ENCODE results near the gene ADD1. TPM values are rescaled to one million over a fixed set of nuclear protein-coding genes. Genes with fewer than 3 reads are reported as not detected.

Gene ADD1
- total RNA-seq, 2 donors from 2014 or later, result 297 to 327 TPM

DNA sequence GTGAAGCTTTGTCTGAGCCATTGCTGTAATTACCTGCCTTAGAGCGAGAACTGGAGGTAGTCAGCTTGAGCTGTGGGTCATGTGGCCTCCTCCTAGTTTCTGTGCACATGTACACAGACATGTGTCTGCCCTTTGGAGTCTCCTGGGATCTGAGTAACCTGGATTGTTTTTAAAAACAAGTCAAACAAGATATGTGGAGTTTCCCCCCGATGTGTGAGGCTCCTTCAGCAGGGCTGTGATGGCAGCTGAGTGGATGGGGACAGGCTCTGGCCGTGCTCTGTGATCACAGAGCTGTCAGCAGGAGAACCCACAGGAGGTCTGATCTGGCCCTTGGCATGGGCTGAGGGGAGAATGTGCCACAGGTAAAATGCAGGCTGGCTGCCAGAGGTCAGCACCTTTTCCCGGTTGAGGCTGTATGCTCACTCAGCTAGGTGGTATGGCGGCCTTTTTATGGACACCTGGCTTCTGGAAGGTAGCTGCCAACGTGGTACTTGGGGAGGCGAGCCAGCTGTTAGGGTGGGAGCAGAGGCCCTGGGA is 81.2 kb downstream of the ADD1 start:
- intact Hi-C loops (cut with DNase I), result no loop called here

GRCh38 chr4:2925496-2925895 is 81.9 kb downstream of the ADD1 start:
- peak; percentile 7 for DNase-seq (ENCODE audit: low spot score)

More for the DNA sequence above, 81.2 kb downstream of the ADD1 start:
- peak; percentile 73 for DNase-seq (ENCODE audit: low spot score)

DNA sequence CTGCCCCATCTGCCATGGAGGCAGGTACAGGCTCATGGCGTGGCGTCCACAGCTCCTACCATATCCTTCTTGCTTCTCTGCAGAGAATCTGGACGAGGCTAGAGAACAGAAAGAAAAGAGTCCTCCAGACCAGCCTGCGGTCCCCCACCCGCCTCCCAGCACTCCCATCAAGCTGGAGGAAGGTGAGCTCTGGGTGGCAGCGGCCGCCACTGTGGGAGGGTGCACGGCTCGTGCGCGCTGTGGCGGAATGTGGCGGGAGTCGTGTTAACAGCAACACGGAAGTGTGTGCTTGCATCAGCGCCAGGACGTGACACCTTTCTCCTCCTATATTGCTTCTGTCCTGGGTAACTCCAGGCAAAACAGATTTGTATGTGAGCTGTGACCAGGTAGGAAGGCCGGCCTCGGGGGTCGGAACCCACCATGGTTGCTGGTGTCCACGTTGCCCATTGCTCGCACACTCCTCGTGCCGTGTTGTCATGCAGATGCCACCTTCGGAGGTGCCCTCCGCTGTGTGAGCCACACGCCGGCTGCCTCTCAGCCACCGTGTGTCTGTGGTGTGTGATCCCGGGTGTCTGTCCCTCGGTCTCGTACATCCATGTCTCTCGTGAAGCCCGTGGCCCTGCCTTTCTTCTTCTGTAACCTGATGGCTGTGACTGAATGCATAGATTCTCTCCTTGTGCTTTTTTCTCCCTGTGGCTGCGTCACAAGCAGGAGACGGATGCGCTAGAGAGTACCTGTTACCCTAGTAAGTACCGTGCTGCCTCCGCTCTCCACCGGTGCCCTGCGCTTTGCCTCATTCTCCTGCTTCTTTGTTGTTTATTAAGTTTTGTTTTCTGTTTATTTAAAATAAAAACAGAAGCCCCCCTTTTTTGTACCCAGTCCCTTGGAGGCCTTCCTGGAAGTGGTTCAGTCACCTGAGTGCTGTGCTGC is 82.6 kb downstream of the ADD1 start:
- intact Hi-C loops (cut with DNase I), result no loop called here
- DNase-seq (ENCODE audit: low spot score), result peak; percentile 76

More at GRCh38 chr4:2925496-2925895, 81.9 kb downstream of the ADD1 start:
- intact Hi-C loops (cut with DNase I), result no loop called here

DNA sequence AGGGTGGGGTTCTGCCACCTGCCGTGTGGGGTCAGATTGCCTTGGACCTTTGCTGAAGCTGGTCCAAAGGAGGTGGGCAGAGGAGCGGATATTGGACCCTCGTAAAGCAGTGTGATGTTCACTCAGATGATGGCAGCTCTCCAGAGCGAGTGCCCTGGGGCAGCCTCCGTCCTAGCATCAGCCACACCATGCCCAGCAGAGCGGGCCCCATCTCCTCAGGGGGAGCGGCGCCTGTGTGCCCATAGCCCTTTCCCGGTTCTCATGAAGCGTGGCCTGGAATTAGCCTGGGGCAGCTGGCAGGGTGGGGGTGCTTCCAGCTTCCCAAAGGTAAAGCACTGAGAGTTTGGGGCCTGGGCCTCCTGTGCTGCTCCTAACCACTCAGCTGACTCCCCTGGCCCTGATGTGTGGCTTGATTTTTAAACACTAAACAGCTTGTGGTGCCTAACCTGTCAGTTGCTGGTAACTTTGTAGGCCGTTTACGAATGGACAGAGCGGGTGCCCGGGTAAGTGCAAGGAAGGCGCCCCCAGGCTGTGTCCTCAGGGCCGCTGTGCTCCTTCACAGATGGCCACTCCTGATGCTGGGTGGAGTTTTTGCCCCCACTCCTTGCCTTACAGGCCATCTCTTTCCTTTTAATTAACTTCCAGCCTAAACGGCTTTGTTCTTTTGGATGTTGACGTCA is 83.5 kb downstream of the ADD1 start:
- peak; percentile 74 for DNase-seq (ENCODE audit: low spot score)
- intact Hi-C loops (cut with DNase I), result no loop called here

DNA sequence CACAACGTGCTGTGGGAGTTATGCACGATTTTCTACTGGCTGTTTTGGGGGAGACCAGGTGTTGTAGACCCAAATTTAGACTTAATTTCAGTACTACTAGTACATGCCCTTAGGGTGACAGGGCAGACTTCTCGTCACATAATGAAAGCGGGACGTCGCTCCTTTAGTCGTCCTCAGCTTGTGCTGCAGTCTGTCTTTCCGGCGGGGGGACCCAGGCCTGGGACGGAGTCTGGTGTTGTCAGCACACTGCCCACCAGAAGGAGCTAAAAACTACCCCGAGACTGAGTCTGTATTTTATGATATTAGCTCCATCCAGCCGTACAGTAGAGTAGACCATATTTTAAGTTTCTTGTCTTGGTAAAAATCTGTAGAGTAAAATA is 84.0 kb downstream of the ADD1 start:
- intact Hi-C loops (cut with DNase I), result no loop called here
- peak; percentile 69 for DNase-seq (ENCODE audit: low spot score)

DNA sequence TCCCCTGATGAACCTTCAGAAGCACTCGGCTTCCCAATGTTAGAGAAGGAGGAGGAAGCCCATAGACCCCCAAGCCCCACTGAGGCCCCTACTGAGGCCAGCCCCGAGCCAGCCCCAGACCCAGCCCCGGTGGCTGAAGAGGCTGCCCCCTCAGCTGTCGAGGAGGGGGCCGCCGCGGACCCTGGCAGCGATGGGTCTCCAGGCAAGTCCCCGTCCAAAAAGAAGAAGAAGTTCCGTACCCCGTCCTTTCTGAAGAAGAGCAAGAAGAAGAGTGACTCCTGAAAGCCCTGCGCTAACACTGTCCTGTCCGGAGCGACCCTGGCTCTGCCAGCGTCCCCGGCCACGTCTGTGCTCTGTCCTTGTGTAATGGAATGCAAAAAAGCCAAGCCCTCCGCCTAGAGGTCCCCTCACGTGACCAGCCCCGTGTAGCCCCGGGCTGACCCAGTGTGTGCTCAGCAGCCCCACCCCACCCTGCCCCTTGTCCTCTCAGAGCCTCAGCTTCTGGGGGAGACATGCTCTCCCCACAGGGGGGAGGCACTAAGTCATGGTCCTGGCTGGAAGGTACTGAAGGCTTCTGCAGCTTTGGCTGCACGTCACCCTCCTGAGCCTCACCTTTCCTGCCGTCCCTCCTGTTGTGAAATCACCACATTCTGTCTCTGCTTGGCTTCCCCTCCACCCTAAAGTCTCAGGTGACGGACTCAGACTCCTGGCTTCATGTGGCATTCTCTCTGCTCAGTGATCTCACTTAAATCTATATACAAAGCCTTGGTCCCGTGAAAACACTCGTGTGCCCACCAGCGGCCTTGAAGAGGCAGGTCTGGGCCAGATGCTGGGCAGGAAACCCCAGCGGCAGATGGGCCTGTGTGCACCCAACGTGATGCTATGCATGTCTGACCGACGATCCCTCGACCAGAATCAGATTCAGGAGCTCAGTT is 84.9 kb downstream of the ADD1 start:
- DNase-seq (ENCODE audit: low spot score), result peak; percentile 74
- intact Hi-C loops (cut with DNase I), result no loop called here

DNA sequence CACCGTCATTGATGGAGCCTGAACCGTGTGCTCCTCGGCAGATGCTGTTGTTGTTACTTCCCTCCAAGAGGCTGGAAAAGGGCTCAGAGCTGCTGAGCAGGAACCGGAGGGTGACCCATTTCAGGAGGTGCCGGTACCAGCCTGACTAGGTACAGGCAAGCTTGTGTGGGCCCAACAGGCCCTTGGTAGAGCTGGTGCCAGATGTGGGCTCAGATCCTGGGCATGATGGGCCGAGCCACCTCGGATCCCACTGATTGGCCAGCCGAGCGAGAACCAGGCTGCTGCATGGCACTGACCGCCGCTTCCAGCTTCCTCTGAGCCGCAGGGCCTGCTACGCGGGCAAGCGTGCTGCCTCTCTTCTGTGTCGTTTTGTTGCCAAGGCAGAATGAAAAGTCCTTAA is 85.8 kb downstream of the ADD1 start:
- intact Hi-C loops (cut with DNase I), result no loop called here
- peak; percentile 66 for DNase-seq (ENCODE audit: low spot score)

DNA sequence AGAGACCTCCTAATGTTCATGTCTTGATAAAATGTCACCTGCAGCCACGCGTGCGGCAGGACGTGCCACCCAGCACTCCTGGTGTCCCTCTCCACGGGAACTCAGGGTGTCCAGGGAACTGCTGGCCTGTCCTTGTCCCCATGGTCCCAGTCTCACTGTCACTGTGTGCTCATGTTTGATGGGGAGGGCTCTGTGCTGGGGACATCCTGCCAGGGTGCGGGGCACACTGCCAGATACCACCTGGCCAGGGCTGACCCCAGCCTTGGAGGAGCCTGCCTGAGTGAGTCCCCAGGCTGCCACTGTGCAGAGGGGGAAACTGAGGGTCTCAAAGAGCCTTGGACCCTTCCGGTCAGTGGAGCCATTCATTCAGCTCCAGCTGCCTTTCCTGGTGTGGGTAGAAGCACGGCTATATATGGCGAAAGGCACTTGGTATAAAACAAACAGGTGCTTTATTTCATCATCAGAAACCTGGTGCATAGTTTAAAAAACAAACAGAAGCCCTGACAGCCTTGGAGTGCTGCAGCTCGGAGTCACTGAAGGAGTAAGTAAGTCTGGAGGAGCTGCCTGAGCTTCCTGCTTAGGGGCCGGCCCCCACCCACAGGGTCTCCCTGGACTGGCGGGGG is 86.6 kb downstream of the ADD1 start:
- peak; percentile 70 for DNase-seq (ENCODE audit: low spot score)
- intact Hi-C loops (cut with DNase I), result loop anchor here (5.0 to 10.0 kb wide), 2 partner anchors 163 to 165 kb away; no protein-coding TSS in a partner anchor

- peak; percentile 79 for DNase-seq (ENCODE audit: low spot score)
- intact Hi-C loops (cut with DNase I), result loop anchor here (5.0 to 10.0 kb wide), 2 partner anchors 164 to 166 kb away; no protein-coding TSS in a partner anchor
Observed at GRCh38 chr4:2930758-2931511, 87.3 kb downstream of the ADD1 start.

GRCh38 chr4:2931512-2932301 is 88.1 kb downstream of the ADD1 start:
- intact Hi-C loops (cut with DNase I), result loop anchor here (5.0 to 10.0 kb wide), 2 partner anchors 164 to 167 kb away; no protein-coding TSS in a partner anchor
- peak; percentile 93 for DNase-seq (ENCODE audit: low spot score)

- intact Hi-C loops (cut with DNase I), result loop anchor here (5.0 to 10.0 kb wide), 2 partner anchors 165 to 168 kb away; no protein-coding TSS in a partner anchor
Observed at GRCh38 chr4:2932321-2932950, 88.8 kb downstream of the ADD1 start.

GRCh38 chr4:2932951-2933565 is 89.4 kb downstream of the ADD1 start:
- peak; percentile 81 for DNase-seq (ENCODE audit: low spot score)

More at GRCh38 chr4:2932321-2932950, 88.8 kb downstream of the ADD1 start:
- DNase-seq (ENCODE audit: low spot score), result peak; percentile 77

GRCh38 chr4:2933566-2934076 is 90.0 kb downstream of the ADD1 start:
- intact Hi-C loops (cut with DNase I), result loop anchor here (5.0 to 10.0 kb wide), 2 partner anchors 166 to 169 kb away; no protein-coding TSS in a partner anchor
- DNase-seq (ENCODE audit: low spot score), result peak; percentile 84

More at GRCh38 chr4:2932951-2933565, 89.4 kb downstream of the ADD1 start:
- intact Hi-C loops (cut with DNase I), result loop anchor here (5.0 to 10.0 kb wide), 2 partner anchors 166 to 168 kb away; no protein-coding TSS in a partner anchor

GRCh38 chr4:2934077-2934812 is 90.6 kb downstream of the ADD1 start:
- intact Hi-C loops (cut with DNase I), result loop anchor here (5.0 to 10.0 kb wide), 2 partner anchors 167 to 169 kb away; no protein-coding TSS in a partner anchor
- peak; percentile 94 for DNase-seq (ENCODE audit: low spot score)
